Astrocyte of the cerebellum (primary cell): Measurements from ENCODE around the gene MYBPHL.
A peak's percentile ranks its signal among the peaks of the same experiment; 100 is the strongest.

Experiments
- DNase-seq: peaks from one replicate; pipeline ENCODE4 v3.0.0-alpha.2; 2011; ENCODE audit warnings: low read depth
- H3K4me3 ChIP-seq: 2 replicates; pipeline ENCODE4 v1.5.1; 2011; ENCODE audit warnings: mild to moderate bottlenecking, low read depth, low read length, moderate library complexity
- in situ Hi-C: cut with HindIII; loops from 2 replicates; pipeline ENCODE4 v1.10.0; 2017; ENCODE audit warnings: low sequenced_read_pairs
- TF ChIP-seq, protein P1 (sequence below): IDR thresholded peaks from 2 replicates; pipeline ENCODE4 v1.5.1; 2012; ENCODE audit warnings: low read length, low read depth, moderate library complexity, mild to moderate bottlenecking; ENCODE audit errors: missing control alignments

Gene MYBPHL

DNA sequence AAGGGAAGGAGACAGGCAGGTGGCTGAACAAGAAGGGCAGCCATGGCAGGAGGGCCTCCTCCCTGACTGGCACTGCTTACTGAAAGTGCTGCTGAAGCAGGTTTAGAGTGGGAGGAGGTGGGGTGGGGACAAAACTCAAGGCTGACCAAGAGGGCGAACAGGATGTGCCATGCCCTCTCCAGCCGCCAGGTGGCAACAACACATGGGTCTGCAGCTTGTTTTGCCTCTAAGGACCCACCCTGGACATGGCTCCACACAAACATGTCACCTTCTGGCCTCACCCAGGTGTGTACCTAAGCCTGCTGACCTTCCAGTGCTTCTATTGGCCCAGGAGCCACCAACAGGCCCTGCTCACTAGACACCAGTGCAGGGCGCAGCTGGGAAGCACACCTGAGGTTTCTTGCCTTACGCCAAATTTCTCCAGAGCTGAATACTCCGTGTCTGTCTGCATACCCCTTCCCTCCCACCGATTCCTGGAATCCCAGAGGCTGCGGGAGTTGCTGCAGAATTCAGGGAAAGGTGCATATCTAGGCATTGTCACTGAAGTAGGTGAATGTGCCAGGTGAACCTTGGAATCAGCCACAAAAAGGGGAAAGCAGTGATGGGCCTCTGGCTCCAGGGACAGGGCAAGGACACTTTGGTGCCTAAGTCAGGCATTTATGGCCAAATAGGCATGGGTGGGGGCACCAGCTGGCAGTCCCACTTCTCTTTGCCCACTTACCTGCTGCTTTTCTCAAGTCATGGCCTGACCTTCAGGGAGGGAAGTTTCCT lies 29.2 kb downstream of the MYBPHL start:
- in situ Hi-C loops = loop anchor here (10.0 kb wide), 1 partner anchor 127 kb away; no protein-coding TSS in a partner anchor
- TF ChIP-seq, protein P1, sequence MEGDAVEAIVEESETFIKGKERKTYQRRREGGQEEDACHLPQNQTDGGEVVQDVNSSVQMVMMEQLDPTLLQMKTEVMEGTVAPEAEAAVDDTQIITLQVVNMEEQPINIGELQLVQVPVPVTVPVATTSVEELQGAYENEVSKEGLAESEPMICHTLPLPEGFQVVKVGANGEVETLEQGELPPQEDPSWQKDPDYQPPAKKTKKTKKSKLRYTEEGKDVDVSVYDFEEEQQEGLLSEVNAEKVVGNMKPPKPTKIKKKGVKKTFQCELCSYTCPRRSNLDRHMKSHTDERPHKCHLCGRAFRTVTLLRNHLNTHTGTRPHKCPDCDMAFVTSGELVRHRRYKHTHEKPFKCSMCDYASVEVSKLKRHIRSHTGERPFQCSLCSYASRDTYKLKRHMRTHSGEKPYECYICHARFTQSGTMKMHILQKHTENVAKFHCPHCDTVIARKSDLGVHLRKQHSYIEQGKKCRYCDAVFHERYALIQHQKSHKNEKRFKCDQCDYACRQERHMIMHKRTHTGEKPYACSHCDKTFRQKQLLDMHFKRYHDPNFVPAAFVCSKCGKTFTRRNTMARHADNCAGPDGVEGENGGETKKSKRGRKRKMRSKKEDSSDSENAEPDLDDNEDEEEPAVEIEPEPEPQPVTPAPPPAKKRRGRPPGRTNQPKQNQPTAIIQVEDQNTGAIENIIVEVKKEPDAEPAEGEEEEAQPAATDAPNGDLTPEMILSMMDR = peak; percentile 92
- no peak overlapping the region for H3K4me3 ChIP-seq
- DNase-seq = no peak

DNA sequence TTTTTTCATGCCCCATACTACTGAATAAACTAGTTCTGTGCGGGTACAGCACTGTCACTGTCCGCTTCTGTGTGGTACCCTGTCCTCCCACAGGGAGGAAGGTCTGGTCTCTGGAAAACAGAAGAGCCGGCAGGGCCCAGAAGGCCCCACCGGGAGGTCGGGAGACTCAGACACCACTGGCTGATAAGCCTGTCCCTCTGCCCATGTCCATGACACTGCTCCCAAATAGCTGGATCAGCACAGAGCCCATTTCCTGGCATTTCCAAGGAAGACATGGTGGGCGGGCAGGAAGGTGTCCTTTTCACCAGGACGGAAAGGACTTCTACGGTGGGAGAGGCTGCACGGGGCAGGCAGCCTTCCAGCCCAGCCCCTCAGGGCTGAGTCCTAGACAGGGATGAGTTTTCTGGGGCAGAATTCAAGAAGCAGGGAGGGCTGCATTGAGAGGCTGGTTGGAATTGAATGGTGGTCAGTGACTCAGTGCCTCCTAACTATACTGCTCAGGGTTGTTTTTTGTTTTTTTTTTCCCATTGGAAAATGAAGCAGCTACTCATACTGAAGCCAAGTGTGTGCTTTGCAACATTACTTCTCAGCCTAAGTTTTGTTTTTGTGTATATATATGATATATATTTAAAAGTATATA lies 31.0 kb downstream of the MYBPHL start:
- no peak overlapping the region for H3K4me3 ChIP-seq
- TF ChIP-seq, protein P1 = no peak
- peak; percentile 50 for DNase-seq
- in situ Hi-C loops = loop anchor here (10.0 kb wide), 1 partner anchor 129 kb away; no protein-coding TSS in a partner anchor

DNA sequence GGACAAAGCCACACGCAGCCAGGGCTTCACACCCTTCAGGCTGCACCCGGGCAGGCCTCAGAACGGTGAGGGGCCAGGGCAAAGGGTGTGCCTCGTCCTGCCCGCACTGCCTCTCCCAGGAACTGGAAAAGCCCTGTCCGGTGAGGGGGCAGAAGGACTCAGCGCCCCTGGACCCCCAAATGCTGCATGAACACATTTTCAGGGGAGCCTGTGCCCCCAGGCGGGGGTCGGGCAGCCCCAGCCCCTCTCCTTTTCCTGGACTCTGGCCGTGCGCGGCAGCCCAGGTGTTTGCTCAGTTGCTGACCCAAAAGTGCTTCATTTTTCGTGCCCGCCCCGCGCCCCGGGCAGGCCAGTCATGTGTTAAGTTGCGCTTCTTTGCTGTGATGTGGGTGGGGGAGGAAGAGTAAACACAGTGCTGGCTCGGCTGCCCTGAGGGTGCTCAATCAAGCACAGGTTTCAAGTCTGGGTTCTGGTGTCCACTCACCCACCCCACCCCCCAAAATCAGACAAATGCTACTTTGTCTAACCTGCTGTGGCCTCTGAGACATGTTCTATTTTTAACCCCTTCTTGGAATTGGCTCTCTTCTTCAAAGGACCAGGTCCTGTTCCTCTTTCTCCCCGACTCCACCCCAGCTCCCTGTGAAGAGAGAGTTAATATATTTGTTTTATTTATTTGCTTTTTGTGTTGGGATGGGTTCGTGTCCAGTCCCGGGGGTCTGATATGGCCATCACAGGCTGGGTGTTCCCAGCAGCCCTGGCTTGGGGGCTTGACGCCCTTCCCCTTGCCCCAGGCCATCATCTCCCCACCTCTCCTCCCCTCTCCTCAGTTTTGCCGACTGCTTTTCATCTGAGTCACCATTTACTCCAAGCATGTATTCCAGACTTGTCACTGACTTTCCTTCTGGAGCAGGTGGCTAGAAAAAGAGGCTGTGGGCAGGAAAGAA lies 32.0 kb downstream of the MYBPHL start:
- no peak overlapping the region for H3K4me3 ChIP-seq
- no peak for DNase-seq
- in situ Hi-C loops = loop anchor here (10.0 kb wide), 1 partner anchor 130 kb away; no protein-coding TSS in a partner anchor
- TF ChIP-seq, protein P1 = no peak

DNA sequence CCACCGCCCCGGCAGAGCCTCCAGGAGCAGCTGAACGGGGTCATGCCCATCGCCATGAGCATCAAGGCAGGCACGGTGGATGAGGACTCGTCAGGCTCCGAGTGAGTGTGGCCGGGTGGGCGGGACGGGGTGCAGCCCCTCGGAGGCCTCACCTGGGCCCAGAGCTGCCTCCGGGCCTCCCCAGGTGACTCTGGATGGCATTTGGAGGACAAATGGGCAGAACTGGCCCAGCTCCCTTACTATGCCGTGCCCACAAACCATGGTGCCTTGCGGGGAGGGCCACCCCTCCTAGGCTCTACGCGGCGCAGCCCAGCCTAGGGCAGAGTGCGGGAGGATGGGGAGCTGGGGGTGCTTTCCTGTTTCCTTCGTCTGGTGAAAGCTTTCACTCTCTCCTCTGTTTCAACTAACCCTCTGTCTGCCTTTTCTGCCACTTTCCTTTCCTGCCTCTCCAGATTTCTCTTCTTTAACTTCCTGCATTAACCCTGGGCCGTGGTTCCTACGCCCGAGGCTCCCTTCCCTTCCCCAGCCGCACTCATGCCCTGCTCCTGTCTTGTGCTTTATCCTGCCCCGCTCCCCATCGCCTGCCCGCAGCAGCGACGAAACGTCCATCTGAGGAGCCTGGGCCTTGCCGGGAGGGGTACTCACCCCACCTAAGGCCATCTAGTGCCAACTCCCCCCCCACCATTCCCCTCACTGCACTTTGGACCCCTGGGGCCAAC lies 33.1 kb downstream of the MYBPHL start:
- no peak overlapping the region for H3K4me3 ChIP-seq
- DNase-seq = no peak

DNA sequence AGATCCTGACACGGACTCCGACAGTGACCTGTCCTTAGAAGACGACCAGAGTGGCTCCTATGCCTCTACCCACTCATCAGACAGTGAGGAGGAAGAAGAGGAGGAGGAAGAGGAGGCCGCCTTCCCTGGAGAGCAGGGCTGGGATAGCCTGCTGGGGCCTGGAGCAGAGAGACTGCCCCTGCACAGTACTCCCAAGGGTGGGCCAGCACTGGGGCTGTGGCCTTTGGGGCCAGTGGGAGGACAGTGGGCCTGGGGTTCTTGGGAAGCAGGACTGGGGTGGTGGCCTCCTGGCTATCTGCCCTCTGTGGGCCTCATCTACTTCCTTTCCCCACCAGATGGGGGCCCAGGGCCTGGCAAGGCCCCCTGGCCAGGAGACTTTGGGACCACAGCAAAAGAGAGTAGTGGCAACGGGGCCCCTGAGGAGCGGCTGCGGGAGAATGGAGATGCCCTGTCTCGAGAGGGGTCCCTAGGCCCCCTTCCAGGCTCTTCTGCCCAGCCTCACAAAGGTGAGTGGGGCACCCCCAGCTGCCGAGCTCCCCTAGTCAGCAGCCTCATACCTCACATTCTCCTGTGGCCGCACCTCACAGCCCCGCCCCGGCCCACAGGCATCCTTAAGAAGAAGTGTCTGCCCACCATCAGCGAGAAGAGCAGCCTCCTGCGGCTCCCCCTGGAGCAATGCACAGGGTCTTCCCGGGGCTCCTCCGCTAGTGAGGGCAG lies 33.8 kb downstream of the MYBPHL start:
- TF ChIP-seq, protein P1 = no peak
- no peak overlapping the region for H3K4me3 ChIP-seq
- in situ Hi-C loops = loop anchor here (10.0 kb wide), 1 partner anchor 132 kb away; no protein-coding TSS in a partner anchor
- no peak for DNase-seq

More for the DNA sequence above, 33.1 kb downstream of the MYBPHL start:
- in situ Hi-C loops = loop anchor here (10.0 kb wide), 1 partner anchor 131 kb away; no protein-coding TSS in a partner anchor
- TF ChIP-seq, protein P1 = no peak
